GM18519 (cell line): Measurements from ENCODE around the gene FOXO1.

Experiments
- ATAC-seq: cut with Tn5 transposase; IDR thresholded peaks from one replicate; pipeline ENCODE4 v1.9.1; 2021; ENCODE audit warnings: mild to moderate bottlenecking, moderate library complexity; ENCODE audit not compliant: unreplicated experiment, low FRiP score

Gene FOXO1

DNA sequence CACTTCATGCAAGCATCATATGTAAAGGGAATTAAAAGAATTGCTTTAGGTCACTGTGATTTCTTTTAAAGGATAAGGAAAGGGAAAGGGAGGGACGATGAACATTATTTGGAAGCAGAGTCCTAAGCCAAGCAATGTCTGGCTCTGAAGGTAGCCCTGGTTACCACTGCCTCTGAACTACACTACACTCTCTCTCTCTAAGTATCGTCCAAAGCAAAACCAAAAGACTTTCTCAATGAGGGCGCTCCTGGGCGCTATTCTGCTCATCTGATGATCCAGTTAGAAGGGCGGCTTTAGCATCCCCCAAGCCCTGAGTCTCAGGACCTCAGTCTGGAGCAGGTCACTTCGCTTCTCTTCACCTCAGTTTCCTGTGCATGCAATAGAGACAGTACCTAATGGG, 26.2 kb downstream of the FOXO1 start:
- no peak for ATAC-seq

DNA sequence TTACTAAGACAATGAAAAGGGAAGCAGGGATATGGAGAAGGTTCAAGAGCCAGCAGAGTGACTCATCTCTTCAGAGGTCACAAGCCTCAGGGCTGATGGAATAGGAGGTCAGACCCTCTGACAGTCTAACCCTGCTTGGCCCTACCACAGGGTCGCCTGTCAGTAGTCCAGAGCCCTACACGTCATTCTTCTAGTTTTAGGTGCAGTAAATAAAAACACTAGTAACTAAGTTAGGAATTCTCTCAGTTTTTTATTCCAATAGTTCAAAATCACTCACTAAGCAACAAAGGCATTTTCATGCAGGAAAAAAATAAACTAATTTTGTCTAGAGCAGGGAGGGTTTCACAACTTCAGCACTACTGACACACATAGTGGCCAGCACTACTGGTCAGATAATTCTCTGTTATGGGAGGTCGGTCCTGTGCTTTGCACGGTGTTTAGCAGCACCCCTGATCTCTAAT, 27.2 kb downstream of the FOXO1 start:
- ATAC-seq, result no peak

DNA sequence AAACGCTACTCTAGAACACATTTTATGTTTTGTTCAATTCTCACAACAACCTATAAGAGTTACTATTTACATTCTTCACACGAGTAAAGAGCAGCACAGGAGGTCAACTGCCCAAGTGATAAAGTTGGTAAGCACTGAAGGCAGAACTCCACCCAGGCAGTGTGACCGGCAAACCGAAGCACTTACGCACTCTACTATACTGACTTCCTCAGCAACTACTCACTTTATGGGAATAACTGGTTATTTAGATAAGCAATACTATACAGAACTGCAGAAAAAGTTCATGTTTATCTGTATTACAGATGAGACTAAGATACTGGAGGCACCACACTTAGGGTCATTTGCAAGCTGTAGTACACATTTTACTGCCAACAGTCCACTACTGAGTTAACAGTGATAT, 28.8 kb downstream of the FOXO1 start:
- ATAC-seq, result no peak

DNA sequence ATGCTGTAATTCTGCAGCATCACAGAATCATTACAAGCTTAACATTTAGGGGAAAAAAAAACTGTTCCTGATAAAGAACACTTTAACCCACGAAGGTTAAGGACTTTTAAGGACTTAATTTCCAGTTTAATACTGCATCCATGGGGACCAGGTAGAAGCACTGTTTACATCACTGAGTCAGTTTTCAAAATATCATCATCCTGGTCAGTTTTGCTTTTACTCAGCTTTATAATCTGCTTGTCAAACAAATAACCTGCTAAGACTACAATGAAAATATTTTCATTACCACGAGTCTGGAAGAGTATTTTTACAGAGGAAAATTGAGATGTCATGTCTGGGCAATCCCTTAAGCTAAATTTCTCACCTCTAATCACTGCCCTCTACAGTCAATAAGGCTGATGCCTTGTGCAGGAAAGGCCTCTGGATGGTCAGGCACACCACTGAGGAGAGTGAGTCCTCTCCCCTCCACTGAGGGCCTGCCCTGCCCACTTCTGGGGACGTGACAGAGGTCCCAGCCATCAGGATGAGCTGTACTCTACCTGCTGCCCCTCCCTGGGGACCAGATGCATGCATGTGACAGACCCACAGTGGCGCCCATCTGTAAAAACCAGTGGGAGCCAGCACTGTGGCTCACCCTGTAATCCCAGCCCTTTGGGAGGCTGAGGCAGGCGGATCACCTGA, 31.0 kb downstream of the FOXO1 start:
- no peak for ATAC-seq

DNA sequence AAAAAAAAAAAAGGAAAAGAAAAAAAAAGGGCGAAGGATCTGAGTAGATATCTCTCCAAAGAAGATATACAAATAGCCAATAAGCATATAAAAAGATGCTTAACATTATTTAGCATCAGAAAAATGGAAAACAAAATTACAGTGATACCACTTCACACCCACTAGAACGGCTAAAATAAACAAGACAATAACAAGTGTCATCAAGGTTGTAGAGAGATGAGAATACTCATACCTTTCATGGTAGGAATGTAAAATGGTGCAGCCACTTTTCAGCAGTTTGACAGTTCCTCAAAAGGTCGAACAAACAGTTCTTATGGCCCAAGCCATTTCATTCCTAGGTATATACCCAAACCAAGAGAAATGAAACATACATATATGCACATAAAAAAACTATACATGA, 33.5 kb downstream of the FOXO1 start:
- ATAC-seq, result no peak

DNA sequence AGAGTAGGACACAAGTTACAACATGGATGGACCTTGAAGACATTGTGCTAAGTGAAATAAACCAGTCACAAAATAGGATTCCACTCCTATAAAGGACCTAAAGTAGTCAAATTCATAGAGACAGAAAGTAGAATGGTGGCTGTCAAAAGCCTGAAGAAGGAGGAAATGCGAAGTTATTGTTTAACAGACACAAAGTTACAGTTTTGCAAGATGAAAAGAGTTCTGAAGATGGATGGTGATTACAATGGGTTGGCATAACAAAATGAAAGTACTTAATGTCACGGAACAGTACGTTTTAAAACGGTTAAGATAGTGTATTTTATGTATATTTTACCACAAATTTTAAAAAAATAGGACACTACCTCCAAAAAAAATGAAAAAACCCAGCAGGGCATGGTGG, 34.8 kb downstream of the FOXO1 start:
- no peak for ATAC-seq

DNA sequence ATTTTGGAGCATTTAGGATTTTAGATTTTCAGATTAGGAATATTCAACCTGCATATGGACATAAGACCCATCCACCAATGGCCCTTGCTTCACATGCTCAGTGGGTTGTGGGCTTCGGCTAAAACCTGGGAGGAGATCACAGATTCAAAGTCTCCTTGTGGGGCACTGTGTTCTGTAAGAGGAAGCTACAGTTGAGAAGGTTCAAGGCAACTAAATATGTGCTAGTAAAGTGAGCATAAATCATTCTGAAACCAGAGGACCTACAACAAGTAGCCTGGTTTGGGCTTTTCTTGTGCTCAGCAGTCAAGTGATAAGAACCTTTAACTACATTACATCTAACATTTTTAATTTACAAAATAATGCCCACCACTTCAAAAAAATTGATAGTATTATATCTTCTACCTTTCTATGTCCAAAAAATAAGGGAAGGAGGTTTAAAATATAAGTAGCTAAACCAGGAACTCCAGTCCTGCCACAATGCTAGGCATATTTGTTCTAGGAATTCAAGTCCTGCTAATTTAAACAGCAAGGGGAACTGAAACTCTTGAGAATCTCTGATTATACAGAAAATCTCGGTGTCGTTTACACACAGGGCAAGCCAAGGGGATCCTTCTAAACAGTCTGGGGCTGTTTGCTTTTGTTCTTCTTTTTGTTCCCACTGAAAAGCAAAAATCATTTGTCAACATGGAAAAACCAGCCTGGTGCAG, 36.6 kb downstream of the FOXO1 start:
- peak; percentile 73 for ATAC-seq

DNA sequence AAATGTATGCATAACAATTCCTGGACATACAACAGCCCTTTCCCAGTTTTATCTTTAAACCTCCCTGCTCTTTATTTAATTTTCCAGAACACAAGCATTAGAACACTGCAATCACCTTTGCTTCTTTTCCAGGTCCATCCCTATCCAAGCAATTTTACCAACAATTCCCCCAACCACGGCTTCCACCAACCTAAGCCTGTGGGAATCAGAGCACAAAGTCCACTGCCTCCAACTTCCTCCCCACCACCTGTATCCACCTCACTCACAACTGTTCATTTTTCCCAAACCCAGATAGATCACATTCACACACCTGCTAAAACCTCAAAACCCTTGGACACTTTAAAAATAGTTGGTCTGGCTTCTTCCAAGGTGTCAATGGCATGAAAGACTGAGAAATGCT, 39.5 kb downstream of the FOXO1 start:
- no peak for ATAC-seq

DNA sequence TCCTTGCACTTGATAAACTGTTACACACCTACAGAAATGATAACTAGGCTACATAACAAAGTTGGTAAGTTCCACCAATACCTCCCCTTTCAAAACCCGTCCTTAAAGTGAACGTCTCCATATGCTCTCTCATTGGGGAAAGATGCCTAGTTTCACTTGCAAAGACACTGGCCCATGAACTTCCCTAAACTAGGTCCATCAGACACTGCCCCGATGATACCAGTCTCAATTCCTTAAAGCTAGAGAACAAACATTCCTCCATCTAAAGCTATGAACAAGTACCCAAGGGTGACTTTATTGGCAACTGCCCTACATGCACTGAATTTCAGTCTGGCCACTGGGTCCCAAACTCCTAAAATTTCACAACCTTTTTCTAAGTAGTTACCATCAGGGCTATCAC, 39.9 kb downstream of the FOXO1 start:
- ATAC-seq, result no peak

DNA sequence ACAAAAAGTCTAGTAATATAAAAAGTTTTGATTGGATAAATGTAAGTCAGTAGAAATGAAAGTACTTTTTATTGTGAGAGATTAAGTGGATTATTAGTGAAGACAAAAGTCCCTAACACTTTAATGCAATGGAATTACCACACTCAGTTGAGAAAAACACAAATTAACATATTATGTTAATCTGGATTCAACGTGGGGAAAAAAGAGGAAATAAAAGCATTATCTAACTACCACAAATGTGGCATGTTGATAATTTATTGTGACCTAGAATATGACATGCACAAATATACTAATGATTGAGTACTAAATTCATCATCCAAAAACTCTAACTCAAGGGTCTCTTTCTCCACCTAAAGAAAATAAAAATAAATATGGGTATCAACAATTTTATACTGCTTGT, 41.5 kb downstream of the FOXO1 start:
- ATAC-seq, result no peak

DNA sequence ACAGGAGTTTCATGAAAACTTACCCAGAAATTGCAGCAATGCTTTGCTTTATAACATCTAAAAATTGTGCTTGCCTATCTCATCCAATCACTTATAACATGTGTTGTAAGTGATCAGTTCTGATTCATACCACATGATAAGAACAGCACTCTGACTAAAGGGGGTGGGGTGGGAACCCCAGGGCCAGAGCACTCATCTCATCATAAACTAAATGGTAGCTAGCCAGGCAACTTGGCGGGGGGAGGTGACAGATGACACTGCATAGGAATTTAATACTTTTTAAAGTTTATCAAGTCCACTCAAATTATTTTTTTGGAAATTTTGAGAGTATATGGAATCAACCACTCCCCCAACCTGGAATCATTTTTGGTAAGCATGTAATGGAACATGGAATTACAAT, 42.1 kb downstream of the FOXO1 start:
- ATAC-seq, result no peak

DNA sequence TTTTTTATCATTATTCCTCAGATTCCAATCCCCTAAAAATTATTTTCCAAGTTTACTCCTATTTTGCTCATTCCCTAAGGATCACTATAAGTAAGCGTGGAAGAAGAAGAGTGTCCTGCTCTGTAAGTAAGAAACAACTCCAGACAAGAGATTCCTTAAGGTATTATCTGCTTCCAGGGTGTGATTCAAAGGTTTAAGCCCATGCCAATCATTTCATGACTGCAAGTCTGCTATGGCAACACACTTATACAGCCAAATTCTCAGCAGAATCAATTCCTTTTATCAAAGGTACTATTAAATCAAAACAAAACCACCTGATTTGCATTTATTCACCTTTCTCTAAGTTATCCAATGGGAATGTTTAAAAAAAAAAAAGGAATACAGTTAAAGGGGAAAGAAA, 43.7 kb downstream of the FOXO1 start:
- no peak for ATAC-seq

DNA sequence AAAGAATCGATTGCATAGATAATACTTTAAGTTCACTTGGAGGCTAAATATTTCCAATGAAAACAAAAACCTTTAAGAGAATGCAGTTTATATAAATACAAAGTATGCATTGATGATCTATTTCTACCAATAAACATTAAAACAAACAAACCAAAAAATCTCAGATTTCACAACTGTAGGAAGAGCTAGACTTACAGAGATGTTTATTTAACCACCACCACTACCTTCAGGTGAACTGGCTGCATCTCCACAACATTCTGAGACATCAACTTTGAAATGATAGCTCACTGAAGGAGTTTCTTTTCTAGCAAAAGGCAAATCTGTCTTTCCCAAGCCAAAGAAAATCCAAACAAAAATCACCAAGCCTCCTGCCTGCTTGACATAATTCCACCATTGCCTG, 44.2 kb downstream of the FOXO1 start:
- ATAC-seq, result no peak

DNA sequence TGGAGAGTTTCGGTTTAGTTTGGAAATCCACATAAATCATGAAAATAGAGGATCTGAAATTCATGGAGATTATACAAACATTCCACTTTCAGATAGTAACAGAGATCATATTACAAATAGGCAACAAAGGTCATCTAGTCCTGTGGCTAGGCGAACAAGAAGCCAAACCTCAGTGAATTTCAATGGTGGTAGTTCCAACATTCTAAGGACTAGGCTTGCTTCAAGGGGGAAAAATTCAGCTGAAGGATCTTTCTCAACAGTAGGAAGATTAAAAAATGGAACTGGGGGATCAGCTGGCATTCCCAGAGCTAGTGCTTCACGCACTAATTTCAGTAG, 47.0 kb downstream of the FOXO1 start:
- no peak for ATAC-seq

DNA sequence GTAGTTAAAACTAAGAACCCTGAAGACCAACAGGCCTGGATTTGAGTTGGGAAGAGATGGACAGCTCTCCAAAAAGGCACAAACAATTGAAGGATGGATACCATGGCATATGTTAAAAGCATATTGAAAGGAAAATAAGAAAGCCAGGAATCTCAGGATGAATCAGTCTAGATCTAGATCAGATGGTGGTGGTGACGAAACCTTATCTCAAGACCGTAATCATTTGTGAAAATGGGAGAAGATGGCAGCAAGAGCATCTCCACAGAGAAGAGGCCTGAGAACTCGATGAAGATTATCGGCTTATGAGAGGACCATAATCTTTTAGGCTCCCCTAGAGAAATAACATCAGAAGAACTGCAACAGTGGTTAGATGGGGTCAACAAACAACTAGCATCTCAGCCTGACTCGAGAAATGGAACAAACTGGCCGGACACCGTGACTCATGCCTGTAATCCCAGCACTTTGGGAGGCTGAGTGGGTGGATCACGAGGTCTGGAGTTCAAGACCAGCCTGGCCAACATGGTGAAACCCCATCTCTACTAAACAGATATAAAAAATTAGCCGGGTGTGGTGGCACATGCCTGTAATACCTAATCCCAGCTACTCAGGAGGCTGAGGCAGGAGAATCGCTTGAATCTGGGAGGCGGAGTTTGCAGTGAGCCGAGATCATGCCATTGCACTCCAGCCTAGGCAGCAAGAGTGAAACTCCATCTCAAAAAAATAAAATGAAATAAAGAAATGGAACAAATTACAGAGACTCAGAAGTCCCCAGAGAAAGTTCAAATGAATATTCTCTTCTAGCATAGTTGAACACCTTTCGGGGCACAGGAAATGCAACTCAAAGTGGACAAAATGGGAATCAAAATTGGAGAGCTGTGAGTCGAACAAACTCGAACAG, 47.6 kb downstream of the FOXO1 start:
- no peak for ATAC-seq

DNA sequence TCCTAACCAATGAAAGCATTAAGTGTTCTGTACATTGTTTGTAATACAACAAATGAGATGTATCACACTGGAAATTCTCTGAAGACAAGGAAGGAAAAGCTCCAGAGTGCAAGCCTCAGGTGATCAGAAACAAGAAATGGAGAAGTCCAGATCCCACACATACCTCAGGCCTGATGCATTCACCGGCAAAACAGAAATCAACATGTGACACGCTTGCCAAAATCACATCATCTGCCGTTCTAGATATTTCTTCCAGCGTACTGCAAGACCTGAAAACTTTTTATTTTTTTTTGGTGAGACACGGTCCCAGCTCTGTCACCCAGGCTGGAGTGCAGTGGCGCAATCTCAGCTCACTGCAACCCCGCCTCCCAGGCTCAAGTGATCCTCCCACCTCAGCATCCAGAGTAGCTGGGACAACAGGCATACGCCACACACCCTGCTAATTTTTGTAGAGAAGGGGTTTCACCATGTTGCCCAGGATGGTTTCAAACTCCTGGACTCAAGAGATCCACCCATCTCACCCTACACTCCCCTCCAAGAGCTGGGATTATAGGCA, 48.6 kb downstream of the FOXO1 start:
- no peak for ATAC-seq

DNA sequence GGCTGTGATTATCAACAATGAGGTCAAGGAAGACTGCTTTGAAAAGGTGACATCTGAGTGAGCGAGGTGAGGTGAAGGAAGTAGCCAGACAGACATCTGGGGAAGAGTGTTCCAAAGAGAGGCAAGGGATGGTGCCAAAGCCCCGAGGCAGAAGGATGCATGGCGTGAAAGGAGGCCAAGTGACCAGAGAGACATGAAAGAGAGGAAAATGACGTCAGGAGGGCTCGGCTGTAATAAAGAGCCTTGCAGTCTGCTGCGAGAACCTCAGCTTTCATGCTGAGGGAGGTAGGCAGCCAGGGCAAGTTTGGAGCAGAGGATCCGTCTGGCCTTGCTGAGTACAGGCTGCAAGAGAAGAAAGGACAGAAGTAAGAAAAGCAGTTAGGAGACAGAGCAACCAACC, 50.8 kb downstream of the FOXO1 start:
- no peak for ATAC-seq

DNA sequence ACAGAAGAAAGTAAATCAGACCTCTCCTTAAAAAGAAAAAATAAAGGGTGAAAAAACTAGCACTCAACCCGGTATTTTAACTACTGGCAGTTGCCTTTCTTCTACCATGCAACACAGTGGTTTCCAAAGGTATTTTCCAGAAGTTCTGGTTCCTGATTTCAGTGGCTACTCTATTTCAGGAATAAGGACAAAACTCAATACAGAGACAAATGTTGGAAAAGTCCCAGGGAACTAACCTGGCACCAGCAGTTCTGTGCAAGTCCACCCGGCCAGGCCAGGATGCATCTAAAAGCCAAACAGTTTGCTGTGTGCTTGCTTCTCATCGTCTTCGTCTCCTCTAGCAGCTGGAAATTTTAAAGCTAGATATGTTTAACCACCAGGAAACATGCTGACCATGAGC, 52.5 kb downstream of the FOXO1 start:
- no peak for ATAC-seq

DNA sequence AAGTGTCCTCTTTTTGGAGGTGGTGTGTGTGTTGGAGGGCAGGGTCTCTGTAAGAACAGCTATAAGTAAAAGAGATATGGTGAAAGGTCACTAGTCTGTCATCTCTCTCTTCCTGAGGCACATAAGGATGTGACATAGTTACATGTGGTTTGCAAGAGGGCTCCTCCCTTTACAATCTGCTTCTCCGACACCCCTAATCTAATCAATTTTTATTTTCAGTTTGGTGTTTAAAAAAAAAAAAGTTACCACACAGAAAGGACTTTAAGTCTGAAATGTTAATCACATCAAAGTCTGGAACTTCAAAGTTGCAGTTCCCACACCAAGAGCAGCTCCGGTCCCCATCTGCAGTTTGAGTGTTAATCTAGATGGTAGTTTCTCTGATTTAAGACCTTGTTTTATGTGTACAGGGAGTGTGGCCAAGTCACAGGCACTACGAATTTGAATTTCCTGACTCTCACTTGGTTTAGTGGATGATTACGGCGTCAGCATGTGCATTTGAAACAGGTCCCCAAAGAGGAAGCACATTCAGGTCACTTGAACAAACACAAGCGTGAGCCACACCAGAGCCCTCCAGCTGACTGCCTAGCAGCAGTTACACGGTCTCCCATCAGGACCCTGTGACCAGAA, 53.1 kb downstream of the FOXO1 start:
- peak; percentile 63 for ATAC-seq

DNA sequence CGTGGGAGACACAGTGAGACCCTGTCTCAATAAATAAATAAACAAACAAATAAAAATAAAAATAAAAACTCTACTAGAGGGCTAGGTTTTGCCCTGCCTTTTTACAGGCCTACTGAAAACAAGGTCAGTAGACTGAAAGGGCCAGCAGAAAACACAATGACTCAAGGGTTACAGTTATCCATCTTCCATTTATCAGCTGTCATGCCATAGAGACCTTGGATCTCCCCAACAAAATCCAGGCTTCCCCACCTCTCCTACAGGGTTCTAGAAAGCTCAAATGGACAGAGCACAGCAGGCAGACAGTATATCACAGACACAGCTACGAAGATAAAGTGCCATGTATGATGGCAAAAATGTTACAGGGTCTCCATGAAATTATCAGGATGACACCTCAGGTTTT, 54.4 kb downstream of the FOXO1 start:
- no peak for ATAC-seq

DNA sequence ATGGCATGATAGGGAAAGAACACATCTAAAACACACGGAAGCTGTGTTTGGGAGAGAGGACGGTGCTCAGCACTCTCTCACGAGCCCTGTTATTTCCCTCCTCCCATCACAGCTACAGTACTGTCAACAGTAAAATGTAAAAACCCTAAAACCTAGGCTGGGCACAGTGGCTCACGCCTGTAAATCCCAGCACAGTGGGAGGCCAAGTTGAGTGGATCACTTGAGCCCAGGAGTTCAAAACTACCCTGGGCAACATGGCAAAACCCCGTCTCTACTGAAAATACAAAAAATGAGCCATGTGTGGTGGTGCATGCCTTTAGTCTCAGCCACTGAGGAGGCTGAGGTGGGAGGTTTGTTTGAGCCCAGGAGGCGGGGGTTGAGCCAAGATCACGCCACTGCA, 54.8 kb downstream of the FOXO1 start:
- ATAC-seq, result no peak
